HG02759 (cell line): ENCODE measurements around the gene SLC2A6.

Experiments used
- ATAC-seq: cut with Tn5 transposase; IDR thresholded peaks from one replicate; pipeline ENCODE4 v1.9.1; 2021; ENCODE audit warnings: mild to moderate bottlenecking, moderate library complexity; ENCODE audit not compliant: unreplicated experiment

The SLC2A6 gene, protein sequence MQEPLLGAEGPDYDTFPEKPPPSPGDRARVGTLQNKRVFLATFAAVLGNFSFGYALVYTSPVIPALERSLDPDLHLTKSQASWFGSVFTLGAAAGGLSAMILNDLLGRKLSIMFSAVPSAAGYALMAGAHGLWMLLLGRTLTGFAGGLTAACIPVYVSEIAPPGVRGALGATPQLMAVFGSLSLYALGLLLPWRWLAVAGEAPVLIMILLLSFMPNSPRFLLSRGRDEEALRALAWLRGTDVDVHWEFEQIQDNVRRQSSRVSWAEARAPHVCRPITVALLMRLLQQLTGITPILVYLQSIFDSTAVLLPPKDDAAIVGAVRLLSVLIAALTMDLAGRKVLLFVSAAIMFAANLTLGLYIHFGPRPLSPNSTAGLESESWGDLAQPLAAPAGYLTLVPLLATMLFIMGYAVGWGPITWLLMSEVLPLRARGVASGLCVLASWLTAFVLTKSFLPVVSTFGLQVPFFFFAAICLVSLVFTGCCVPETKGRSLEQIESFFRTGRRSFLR

DNA sequence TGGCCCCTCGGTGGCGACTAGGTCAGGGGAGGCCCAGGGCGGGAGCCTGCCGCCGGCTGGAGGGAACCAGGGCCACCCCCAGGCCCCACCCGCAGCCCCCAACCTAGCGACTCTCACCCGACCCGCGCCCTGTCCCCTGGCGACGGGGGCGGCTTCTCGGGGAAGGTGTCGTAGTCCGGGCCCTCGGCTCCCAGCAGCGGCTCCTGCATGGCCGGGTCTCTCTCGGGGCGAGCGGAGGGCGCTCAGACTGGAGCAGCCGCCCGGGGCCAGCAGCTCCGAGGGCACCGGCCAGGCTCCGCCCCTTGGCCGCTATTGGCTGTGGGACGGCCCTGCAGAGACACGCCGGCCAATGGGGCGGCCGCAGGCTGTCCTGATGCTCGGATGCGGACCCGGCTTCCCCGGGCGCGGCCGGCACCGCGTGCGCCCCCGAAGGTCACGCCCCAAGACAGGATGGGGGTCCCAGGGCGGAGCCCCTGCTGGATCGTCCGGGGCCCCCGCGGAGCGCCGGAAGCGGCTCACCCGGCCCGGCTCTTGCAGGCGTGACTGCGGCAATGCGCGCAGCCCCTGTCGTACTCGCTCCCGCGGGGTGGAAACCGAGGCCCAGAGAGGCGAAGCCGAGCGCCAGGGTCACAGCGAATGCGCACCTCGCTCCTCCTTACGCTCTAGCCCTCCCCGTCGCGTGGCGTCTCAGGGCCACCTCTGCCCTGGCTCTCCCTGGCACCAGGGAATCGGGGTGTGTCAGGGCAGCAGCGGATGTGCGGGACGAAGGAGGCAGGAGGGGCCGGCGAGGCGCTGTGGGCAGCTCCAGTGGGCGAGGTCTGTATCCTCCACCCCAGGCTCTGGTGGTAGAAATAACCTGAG is at the start of gene SLC2A6:
SLC2A6 (minus strand) TSS at position 249 of the 861 bp plus-strand sequence; CDS start at position 209, 40 bp downstream.
- peak; percentile 92 for ATAC-seq

DNA sequence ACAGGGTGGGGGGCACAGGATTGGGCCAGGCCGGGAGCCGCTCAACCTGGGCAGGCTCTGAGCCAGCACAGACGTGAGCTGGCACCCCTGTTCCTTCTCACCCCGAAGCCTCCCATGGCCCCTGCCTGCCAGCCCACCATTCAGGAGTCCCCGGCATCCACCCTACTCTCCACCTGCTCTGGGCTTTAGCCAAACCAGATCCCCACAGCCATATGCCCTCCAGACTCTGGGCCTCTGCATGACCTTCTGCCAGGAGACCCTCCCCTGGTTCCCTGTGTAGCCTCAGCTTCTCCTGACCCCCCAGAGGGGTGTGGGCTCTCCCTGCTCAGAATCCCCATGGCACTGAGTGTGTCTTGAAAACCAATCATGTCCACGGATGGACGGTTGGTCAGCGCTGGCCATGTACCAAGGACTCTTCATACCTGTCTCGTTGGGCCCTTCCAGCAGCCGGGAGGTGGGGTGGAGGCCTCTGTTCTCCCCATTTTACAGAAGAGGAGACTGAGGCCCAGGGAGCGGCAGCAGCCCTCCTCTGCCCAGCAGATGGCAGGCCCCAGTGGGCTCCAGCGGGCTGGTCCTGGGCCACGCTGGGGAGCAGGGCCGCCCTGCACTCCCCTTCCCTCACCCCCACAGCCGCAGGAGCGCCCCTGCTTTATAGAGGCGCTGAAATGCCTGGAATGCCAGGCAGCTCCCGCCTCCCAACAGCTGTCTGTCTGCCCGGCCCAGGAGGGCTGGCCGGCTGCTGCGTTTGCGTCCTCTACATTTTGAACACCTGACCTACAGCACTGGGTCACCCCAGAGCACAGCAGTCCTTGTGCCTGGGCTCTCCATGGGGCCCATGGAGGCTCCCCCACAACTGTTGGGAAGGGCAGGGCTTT is 49.3 kb upstream of the SLC2A6 start:
- no peak for ATAC-seq

DNA sequence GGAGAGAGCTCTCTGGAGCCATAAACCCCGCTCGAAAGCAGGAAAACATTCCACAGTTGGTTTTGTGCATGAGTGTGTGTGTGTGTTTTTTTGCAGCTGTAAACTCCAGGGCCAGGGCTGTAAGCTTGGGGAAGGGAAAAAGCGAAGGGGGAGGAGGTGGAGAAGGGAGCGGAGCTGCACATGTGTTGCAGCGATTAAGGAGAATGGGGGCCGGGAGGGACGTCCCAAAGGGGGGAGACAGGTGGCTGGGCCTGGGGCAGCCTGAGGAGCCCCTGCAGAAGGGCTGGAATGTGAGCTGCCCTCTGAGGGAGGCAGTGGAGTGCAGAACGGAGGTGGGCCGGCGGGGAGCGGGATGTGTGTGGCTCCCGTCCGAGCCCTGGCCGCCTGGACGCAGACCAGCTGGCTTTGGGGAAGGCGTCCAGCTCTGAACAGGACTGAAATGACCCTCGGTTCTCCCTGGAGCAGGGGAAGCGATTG is 48.6 kb upstream of the SLC2A6 start:
- ATAC-seq: no peak

DNA sequence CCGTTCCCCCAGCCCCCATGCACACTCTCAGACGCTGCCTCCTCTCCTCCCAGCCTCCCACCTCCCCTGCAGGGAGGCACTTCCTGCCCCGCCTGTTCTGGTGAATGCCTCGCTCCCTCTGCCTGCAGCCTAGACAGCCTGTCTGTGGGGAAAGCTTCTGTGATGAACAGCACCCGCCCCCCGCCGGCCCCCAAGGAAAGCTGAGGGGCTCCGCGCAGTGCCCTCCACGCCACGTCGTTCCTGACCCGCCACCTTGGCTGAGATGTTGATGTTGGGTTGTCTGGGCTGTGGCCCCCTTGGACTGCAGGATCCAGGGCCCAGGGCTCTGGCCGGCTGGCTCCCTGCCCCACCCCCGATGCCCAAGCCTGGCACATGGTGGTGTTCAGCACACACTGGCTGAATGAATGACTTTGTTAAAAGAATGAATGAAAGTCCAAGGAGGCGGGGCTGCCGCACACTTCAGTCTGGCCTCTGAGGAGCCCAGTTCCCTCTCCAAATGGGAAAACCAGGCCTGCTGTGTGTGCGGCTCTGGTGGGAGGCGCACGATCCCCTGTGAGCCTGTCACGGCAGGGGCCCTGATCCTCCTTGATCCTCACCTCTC is 47.9 kb upstream of the SLC2A6 start:
- ATAC-seq: no peak

DNA sequence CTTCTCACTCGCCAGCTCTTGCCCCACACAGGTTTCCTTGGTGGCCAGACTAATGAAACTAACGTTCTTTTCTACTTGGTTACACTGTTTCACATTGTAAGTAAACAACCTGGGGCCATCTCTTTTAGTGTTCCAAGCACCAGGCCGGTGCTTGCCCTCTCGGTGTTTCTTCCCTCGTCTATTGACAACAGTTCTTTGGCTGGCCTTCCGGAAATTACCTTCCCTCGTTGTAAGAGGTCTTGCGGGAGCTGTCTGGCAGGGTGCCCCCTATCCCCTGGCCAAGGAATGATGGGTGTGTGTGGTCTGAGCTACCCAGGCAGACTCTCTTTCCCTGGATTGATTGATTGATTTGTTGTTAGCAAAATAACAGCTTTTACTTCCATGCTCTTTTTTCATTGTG is 46.8 kb upstream of the SLC2A6 start:
- ATAC-seq: no peak

DNA sequence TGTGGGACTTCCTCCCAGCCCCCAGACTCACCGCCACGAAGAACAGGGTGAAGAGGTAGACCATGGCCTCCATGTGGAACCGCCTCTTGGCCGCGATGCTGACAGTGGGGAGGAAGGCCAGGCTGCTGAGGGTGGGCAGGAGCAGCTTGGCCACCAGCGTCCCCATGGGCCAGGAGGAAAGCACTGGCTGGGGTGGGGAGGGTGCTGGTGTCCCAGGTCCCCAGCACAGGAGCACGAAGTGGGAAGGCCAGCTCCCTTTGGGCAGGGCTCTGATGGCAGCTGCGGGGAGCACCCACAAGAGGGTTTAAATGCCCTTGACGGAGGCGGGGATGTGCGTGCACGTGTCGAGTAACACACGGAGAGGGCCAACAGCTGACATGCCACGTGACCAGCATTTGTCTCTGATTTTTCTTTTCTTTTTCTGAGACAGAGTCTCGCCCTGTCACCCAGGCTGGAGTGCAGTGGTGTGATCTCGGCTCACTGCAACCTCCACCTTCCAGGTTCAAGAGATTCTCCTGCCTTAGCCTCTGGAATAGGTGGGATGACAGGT is 45.9 kb upstream of the SLC2A6 start, which contains the start of gene MYMK:
MYMK (minus strand) TSS at position 281 of the 550 bp plus-strand sequence; CDS start at position 166, 115 bp downstream.
- no peak for ATAC-seq

DNA sequence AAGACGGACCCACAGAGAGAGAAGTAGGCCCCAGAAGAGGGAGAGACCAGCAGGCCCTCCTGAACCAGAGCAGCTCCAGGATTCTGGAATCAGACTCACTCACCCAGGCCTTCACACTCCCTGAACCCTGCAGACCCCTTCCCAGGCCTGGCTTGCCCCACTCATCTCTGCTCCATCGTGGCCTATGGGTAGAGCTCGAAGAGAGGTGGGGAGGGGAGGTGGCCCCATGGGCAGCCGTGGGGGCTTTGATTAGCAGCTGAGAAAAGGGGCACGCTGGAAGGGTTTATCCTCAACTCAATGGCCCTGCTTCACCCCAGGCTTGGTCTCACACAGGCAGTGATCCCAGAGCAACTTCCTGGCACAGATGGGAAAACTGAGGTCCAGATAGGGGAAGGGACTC is 45.2 kb upstream of the SLC2A6 start:
- ATAC-seq: no peak

DNA sequence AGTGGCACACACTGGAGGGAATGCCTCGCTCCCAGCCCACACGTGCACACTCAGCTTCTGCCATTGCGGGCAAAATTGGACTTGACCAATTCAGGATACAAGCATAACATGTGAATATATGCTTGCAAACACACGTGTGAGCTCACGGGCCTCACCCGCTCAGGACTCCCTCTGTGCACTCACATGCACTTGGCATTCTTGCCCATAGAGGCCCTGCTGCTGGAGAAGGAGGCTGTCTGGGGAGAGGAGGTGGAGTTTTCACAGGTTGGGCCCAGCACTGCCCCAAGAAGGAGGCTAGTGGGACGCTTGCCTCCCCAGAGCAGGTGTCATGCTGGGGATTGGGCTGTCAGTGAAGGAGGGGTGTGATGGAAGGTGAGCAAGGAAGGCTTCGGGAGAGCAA is 44.2 kb upstream of the SLC2A6 start:
- no peak for ATAC-seq

DNA sequence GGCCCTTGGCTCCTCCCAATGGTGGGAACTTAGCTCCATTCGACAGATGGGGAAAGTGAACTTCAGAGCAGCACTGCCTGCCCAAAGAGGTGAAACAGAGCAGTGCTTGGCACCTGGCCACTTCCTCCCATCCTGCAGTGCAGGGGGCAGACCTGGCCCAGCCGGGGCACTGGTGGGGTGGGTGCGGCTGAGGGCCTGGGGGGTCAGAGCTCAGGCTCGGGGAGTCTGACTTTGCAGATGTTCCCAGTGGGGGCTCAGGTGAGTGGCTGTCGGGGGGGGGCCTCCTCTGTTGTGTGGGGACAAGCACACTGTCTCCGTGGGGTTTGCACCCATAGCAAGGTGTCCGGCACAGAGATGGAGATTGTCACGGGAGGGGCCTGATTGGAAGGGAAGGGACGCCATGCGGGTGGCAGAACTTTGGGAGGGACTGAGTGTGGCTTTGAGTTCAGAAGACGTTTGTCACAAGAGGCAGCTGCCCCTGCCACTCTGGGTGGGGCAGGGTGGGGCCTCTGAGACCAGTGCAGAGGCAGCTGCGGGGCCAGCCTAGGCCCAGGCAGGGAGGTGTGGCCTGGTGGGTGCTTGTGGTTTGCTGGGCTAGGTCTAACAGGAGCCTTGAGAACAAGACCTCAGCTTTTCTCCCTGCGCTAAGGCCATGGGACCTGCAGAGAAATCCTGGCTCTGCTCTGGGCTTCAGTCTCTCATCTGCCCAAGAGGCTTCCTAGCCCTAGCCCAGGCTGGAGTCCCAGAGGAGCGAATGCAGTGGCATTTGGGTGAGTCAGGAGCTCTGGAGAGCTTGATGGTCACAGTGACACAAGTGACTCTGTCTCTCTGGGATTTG is 43.4 kb upstream of the SLC2A6 start:
- no peak for ATAC-seq

DNA sequence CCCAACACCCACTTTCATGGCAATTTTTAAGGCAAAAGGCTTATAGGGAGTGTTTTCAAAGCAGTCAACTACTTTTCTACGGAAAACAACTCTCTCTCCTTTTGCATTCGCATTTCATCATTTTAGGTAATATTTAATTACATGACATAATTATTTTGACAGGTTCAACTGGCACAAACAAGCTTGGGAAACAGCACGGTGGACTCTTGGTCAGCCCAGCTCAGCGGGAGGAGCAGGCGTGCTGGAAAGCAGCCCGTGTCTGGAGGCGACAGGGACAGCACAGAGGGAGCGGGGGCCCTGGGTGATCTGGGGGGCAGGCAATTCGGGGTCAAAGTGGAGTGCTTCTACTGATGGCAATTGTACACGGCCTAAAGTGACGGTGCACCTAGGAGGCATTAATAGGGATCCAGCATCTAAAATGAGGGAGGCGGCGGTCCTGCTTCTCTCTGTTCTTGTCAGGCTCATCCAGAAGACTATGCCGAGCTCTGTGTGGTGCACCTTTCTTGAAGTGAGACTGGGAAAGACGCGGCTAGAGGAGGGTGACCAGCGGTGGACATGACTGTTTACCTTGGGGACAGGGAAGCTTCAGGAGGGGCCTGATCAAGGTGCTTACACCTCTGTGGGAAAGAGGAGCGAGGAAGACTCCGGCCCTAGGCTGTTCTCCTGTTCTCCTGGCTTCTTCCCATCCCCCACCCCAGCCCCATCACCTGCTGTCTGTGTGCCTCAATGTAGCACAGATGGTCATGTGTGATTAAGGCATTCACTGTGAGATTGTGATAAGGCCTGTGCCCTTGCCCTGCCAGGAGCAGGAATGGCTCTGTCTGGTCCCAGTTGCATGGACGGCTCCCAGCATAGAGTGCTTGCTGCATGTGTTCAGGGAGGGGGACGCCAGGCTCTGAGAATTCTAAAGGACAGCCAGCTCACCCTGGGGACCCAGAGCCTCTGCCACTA is 42.5 kb upstream of the SLC2A6 start:
- ATAC-seq: no peak

DNA sequence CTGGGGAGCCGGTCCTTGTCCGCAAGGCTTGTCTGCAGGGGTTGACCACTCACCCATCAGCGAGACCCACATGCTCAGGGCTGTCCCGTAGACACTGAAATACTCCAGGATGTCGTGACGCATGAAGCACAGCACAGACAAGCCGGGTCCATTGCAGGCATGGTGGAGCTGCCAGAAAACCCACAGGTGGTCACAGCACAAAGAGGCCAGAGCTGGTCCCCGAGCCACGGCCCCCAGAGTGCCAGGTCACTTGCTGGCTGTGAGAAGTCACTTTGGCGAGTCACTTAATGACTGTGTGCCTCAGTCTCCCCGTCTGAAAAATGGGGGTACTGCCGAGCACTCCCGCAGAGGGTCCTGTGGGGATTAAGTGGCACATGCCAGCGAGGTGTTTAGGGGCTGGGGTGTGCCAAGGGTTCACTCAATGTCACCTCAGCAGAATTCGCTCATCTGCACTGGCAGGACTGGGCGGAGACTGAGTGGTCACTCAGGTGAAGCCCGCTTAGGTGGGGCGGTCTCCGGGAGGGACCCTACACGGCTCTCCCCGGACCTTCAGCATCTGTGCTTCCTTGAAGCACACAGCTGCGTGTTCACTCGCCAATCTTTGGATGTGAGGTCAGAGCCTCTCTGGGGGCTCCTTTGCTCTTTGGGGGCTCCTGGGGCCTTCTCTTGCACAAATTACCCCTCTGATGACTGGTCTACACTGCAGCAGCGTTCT is 41.4 kb upstream of the SLC2A6 start:
- ATAC-seq: no peak

DNA sequence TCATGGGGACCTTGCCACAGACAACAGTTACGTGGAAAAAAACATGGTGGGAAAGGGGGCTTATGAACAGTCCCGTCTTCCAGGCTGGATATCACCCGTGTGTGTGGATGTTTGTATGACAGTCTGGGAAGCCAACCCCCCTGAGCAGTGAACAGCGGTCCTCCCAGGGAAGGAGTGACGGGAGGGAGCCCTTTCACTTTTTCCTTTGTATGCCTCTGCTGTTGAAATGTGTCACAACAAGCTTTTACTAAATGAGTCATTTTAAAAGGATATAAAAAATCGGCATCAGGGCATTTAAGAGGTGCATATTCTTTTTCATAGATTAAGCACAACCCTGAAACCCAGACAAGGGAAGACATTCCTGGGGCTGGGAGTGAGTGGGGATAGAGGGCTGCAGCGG is 40.8 kb upstream of the SLC2A6 start:
- no peak for ATAC-seq

DNA sequence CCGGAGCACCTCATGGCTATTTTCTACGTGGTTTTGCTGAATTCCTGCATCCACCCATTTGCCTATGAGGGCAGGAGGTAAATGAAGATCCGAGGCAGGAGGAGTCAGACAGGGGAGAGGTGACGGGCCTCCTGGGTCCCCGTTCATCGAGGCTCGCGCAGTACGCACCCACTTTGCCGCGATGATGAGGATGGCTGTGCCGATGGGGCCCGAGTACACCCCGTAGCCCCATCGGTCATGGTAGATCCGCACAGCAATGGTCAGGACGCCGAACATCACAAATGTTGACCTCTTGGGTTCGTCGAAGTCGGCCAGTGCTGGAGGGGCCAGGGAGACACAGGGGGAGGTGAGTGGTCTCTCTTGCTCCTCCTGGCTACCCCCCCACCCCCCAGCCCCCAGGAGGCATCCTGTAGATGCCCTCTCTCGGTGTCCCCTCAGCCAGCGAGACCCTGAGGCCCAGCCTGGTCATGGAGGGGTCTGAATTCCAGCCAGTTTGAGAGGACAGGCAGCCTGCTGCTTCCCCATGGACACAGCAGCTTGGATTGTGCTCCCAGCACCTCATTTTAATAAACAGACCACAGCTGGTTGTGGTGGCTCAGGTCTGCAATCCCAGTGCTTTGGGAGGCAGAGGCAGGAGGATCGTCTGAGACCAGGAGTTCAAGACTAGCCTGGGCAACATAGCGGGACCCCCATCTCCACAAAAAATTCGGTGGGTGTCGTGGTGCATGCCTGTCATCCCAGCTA is 40.0 kb upstream of the SLC2A6 start:
- ATAC-seq: no peak

DNA sequence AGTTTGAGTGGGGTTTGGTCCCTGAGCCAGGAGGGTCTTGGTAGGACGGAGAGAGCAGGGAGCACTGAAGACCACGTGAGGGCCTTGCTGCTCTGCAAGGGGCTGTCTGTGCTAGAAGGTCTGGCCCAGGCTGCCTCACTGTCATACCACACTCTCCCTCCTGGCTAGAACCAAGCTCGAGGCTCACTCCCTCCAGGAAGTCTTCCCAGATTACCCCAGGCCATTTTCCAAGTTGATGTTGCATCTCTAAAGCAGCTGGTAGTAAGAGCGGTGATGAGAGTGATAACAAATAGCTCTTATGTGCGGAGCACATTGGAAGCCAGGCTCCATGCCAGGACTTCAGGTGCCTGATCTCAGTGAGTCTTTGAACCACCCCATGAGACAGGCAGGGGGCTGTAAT is 39.3 kb upstream of the SLC2A6 start:
- ATAC-seq: no peak

DNA sequence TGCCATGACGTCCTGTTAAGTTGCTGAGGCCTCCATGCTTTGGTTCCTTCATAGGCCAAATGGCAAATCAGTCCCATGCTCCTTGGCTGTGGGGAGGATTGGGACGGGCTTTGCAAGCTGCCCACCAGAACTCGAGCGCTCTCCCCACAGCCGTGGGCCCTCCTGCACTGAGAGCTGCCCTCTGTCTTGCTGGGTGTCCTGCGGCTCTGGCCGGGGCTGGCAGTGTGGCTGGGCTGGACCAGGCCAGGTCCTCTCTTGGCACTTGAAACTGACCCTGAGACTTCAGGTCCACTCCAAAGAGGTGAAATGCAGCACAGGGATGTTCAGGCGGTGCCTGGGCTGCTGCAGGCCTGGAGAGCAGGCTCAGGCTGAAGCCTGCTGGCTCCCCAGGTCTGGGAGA is 38.8 kb upstream of the SLC2A6 start:
- ATAC-seq: no peak

DNA sequence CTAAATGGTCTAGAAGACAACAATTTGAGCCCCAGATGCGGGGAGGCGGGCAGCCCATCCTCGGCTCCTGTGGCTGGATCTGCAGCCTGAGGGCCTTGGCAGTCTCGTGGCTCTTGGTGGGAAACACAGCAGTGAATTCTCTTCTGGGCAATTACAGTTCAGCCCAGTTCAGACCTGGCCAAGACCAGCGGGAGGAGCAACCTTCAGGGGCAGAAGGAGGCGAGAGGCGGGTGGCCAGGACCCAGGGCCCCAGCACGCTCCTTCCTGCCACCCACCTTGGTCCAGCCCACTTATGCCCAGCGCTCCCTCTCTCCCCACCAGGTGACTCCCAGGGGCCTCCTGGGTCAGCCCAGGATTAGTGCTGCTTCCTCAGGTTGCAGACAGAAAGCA is 38.1 kb upstream of the SLC2A6 start:
- ATAC-seq: no peak
